HG02763 (cell line): ENCODE results near the gene SCN1B.

Experiments
- ATAC-seq: cut with Tn5 transposase; IDR thresholded peaks from one replicate; pipeline ENCODE4 v1.9.1; 2021; ENCODE audit warnings: mild to moderate bottlenecking, moderate library complexity; ENCODE audit not compliant: unreplicated experiment

SCN1B gene

GRCh38 chr19:35070471-35070870 is 40.2 kb downstream of the SCN1B start:
- ATAC-seq: no peak

- no peak for ATAC-seq
These were observed 43.2 kb downstream of the SCN1B start for GRCh38 chr19:35073516-35073915.

DNA sequence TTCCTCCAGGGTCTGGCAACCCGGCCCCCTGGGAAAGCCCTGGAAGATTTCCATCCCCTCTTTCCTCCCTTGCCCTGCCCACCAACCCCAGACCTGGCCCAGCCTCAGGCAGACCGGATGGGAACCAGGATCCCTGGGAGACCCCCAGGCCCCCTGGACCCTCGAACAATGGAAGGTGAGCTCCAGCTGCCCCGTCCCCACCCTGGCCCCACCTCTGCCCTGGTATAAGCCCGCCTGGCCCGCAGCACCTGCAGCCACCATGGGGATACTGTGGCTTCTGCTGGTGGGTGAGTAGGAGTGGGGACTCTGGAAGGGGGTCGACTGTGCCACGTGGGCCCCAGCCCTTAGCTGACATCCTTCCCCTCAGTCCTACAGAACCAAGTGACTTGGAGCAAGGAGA is 43.7 kb downstream of the SCN1B start:
- ATAC-seq: no peak

- no peak for ATAC-seq
These were observed 44.3 kb downstream of the SCN1B start for GRCh38 chr19:35074426-35075201.

GRCh38 chr19:35075202-35076025 is 45.1 kb downstream of the SCN1B start:
- no peak for ATAC-seq

- no peak for ATAC-seq
These were observed 45.7 kb downstream of the SCN1B start for GRCh38 chr19:35076026-35076370.

- no peak for ATAC-seq
These were observed 46.4 kb downstream of the SCN1B start for GRCh38 chr19:35076657-35077056.

GRCh38 chr19:35077411-35078223 is 47.3 kb downstream of the SCN1B start:
- ATAC-seq: no peak

DNA sequence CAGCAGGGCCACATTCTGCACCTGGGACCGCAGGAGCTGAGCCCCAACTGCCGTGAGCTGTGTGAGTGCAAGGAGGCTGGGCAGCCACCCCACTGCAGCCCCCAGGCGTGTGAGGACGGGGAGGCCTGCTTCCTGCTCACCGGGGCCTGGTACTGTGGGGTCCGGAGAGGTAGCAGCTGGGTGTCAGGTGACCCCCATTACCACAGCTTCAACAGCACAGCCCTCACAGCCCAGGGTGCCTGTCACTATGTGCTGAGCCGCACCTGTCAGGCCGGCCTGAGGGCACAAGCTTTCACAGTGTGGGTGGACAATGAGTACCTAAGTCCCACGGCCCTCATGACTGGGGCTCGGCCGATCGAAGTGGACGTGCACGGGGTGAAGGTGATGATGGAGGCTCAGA is 49.6 kb downstream of the SCN1B start:
- ATAC-seq: no peak

- no peak for ATAC-seq
These were observed 50.4 kb downstream of the SCN1B start for GRCh38 chr19:35080613-35081170.

DNA sequence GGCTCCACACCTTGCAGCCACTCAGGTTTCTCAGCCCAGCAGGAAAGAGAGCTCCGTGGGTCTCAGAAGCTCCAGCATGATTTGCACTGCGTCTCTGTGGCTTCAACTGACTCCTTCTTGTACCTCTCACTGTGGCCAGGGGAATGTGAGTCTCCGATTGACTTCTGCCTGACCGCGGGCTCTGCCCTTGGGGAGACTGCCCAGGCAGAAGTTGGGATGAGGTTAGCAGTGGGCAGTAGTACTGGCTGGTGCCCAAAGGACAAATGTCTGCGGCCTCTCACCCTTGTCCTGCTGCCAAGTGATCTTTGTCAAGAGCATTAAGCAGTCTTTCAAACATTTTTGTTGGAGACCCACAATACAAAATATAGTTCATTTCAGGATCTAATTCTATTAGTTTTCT is 50.9 kb downstream of the SCN1B start:
- ATAC-seq: no peak

DNA sequence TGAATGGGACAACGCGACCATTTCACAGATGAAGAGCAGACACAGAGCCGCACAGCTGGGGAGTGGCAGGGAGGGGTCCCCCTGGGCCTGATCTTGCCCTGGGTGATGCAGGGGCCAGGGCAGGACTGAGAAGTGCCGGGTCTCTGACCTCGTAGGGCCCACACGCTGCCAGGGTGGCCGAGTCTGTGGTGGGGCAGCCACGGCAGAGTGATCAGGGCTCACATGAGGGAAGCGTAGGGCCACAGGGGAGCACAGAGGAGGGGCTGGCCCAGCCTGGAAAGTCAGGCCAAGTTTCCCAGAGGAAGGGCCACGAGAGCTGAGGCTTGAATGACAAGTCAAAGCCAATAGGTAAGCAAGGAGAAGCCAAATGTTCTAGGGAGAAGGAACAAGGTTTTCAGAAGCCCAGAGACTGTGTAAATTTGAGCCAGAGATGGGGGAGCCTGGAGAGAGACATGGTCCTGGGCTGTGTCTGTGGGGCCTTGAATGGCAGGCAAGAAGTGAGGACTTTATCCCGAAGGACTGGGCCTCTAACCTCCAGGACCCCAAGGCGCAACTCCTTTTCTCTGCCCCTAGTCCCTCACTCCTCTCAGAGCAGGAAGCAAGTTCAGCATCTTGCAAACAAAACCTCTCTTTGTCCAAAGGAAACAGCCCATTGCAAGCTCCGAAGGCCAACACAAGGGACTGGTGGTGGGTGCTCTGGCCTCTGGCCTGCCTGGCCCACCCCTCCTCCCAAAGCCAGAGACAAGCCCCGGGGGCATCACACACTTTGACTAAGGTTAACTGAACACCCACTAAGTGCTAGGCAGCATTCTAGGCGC is 53.6 kb downstream of the SCN1B start:
- ATAC-seq: no peak

- no peak for ATAC-seq
These were observed 54.2 kb downstream of the SCN1B start for GRCh38 chr19:35084509-35084762.

DNA sequence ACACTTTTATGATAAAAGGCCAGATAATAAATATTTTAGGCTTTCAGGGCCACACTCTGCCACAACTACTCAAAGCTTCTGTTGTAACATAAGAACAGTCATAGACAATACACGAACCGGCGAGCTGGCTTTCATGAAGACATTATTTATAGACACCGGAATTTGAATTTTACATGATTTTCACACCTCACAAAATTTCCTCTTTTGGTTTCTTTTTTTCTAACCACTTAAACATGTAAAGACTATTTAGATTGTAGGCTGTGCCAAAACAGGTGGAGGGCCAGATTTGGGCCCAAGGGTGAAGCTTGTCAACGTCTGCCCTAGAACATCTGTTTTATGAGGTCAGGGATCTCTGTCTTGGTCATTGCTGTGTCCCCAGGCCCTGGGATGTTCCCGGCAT is 55.7 kb downstream of the SCN1B start:
- no peak for ATAC-seq

DNA sequence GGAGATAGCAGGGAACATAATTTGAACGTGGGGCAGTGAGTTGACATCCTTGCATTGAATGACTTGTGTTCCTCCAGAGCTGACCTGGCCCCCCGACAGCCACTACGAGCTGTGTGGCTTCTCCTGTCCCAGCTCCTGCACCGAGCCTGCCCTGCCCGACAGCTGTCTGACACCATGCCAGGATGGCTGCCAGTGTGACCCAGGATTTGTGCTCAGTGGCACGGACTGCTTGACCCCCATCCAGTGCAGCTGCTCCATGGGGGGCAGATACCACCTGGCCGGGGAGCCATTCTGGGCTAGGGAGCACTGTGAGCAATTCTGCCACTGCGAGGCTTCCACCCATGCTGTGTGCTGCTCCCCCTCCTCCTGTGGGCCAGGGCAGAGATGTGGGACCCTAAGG is 56.2 kb downstream of the SCN1B start:
- ATAC-seq: no peak

- ATAC-seq: no peak
These were observed 57.1 kb downstream of the SCN1B start for GRCh38 chr19:35087393-35087792.

DNA sequence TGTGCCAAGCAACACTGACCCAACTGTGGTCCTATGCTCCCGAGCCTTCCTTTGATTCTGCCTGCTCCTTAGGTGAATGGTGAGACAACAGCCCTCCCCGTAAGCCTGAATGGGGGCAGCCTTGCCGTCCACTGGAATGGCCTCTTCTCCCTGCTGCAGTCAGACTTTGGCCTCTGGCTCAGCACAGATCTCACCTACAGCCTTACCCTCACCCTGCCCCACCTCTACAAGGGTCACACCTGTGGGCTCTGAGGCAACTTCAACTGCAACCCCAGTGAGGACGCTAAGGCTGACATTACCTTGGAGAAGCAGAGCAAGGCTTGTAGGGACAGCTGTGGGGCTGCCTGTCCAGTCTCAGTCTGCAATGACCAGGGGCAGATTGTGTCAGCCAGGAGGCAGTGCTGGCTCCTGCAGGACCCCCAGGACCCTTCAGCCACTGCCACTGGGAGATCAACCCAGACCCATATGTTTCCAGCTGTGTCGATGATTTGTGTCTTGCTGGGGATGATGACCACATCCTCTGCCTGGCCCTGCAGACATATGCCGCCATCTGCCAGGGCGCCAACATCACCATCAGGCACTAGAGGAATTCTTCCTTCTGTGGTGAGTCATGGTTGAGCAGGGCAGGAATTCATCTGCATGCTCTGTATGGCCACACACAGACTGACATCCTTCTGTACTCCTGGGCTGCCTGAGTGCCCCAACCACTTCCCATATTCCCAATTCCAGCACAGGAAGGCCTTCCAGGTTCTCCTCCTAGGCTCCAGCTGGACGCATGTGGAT is 58.1 kb downstream of the SCN1B start:
- ATAC-seq: no peak

DNA sequence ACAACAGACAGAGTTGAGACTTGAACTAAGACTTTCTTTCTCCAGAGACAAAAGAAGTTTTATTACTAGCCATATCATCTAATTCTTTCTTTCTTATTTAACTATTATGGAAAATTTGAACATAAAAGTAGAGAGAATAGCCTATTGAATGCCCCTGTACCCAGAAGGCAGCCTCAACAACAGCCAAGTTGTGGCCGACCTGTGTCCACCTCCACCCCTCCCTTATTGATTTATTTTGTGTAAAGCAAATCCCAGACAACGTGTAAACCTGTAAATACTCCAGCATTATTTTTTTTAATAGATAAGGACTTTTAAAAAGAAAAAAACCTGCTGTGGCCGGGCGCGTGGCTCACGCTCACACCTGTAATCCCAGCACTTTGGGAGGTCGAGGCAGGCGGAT is 59.3 kb downstream of the SCN1B start:
- ATAC-seq: no peak
